Panc1 (cell line): ENCODE measurements around the gene ZNF236. TPM values are rescaled to one million over a fixed set of nuclear protein-coding genes. Genes with fewer than 3 reads are reported as not detected.

Experiments
- ATAC-seq: fragments of 200-7000 bp; cut with Tn5 transposase; 2 replicates; pipeline ENCODE4 v1.9.1; 2020; ENCODE audit warnings: mild to moderate bottlenecking, moderate library complexity
- BruUV-seq: library from RNA; stranded (reverse); fragments of 400-500 nt; replicated peaks from 2 replicates; lab custom pipeline; 2021; lab: Mats Ljungman, UMichigan
- CTCF ChIA-PET: fragments of 300-600 bp; sonication (Branson Sonifier 250); formaldehyde crosslinking; loops from one replicate; lab custom pipeline; 2022; ENCODE audit warnings: antibody characterized with exemption; lab: Charles Lee
- POLR2A ChIA-PET: fragments of 300-600 bp; sonication (Branson Sonifier 250); formaldehyde crosslinking; loops from one replicate; lab custom pipeline; 2022; ENCODE audit warnings: antibody characterized with exemption; lab: Charles Lee
- DNase-seq: peaks from one replicate; pipeline ENCODE4 v3.0.0-alpha.2; 2010; ENCODE audit warnings: low read depth, low spot score
- H3K27ac ChIP-seq: 2 replicates; pipeline ENCODE4 v1.5.1; 2011; ENCODE audit warnings: mild to moderate bottlenecking, low read length, inconsistent platforms
- H3K27me3 ChIP-seq: fragments of 200-500 bp; sonication (Bioruptor generic); 2 replicates; pipeline ENCODE4 v1.6.0; 2014; ENCODE audit warnings: low read length, inconsistent platforms; ENCODE audit not compliant: control insufficient read depth, insufficient read depth
- H3K36me3 ChIP-seq: fragments of 200-500 bp; sonication (Bioruptor generic); 2 replicates; pipeline ENCODE4 v1.5.1; 2014; ENCODE audit warnings: inconsistent platforms, mild to moderate bottlenecking, low read length, moderate library complexity; ENCODE audit not compliant: control insufficient read depth, insufficient read depth
- H3K4me1 ChIP-seq: 2 replicates; pipeline ENCODE4 v1.5.1; 2011; ENCODE audit warnings: inconsistent platforms, mild to moderate bottlenecking, low read length, moderate library complexity; ENCODE audit not compliant: control insufficient read depth, insufficient read depth
- H3K4me3 ChIP-seq, 2 experiments: 2 replicates each; pipeline ENCODE4 v1.5.1; 2011 to 2012; ENCODE audit warnings: low read depth in 2 of 2, low read length in 2 of 2, mild to moderate bottlenecking in 2 of 2, inconsistent platforms in 1 of 2, moderate library complexity in 1 of 2
- H3K9me3 ChIP-seq: fragments of 200-500 bp; sonication (Bioruptor generic); 2 replicates; pipeline ENCODE4 v1.5.1; 2014; ENCODE audit warnings: low read depth, mild to moderate bottlenecking, inconsistent platforms, low read length, moderate library complexity; ENCODE audit not compliant: control insufficient read depth, insufficient read depth
- CTCF ChIP-seq: fragments of 450-650 bp; IDR thresholded peaks from 2 replicates; pipeline ENCODE4 v1.5.1; 2017; ENCODE audit warnings: mild to moderate bottlenecking
- POLR2AphosphoS5 ChIP-seq: IDR thresholded peaks from 2 replicates; pipeline ENCODE4 v1.6.1; 2012; ENCODE audit warnings: mild to moderate bottlenecking, low read depth, low read length, moderate library complexity
- SIN3A ChIP-seq: IDR thresholded peaks from 2 replicates; pipeline ENCODE4 v1.6.1; 2012; ENCODE audit warnings: low read depth, mild to moderate bottlenecking, low read length, moderate library complexity, borderline replicate concordance; ENCODE audit not compliant: insufficient read depth
- TCF7L2 ChIP-seq: IDR thresholded peaks from 2 replicates; pipeline ENCODE4 v1.6.1; 2011; ENCODE audit warnings: mild to moderate bottlenecking, low read depth, low read length, inconsistent platforms
- in situ Hi-C: cut with HindIII; loops from 2 replicates; pipeline ENCODE4 v1.10.0; 2016; ENCODE audit warnings: low sequenced_read_pairs, low pct_unique_long_range_greater_than_20kb
- intact Hi-C: fragments of 100-400 bp; cut with micrococcal nuclease; formaldehyde crosslinking; loops from one replicate; pipeline ENCODE4 v1.10.0; 2022; ENCODE audit not compliant: unreplicated experiment
- total RNA-seq: library from RNA; stranded (reverse); gene quantifications from one replicate; pipeline ENCODE4 v1.2.1, GENCODE V29; 2021; ENCODE audit not compliant: unreplicated experiment
- TF ChIP-seq, protein P1 (sequence below), 2 experiments: IDR thresholded peaks; 2 replicates each; pipeline ENCODE4 v1.6.1; 2011 to 2012; ENCODE audit warnings: low read depth in 2 of 2, control low read depth in 1 of 2, low read length in 1 of 2, mild to moderate bottlenecking in 1 of 2, moderate library complexity in 1 of 2; ENCODE audit not compliant: insufficient read depth in 1 of 2

Gene ZNF236
- total RNA-seq, 1 experiment from 2014 or later: 32.2 TPM

DNA sequence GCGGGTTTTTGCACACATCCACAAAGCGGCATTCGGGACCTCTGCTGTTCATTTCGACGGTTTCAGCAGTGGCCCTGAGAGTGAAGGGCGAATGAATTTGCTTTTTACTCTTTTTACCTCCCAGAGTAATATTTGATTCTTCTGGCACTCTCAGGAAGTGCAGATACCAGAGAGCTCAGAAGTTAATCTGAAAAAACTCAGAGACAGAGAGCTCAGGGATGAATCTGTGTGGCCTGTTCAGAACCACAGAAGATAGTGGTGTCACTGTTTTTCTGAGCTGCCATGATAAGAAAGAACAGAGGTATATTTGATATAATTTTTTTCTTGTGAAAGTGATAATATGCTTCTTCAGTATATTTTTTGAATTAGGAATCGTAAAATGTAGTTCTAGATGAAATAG lies 181.0 kb downstream of the ZNF236 start:
- intact Hi-C loops: no loop called here
- in situ Hi-C loops: no loop called here
- Histone ChIP-seq H3K27me3 (no peaks in the 10 kb centered on the region), H3K27ac (no peak overlapping the region), H3K4me1 (peaks cover 8% of the 10 kb centered on the region; the same call in 1 of the 2 replicates), H3K4me3 (no peak overlapping the region), H3K9me3 (no peaks in the 10 kb centered on the region), H3K36me3 (no peaks in the 10 kb centered on the region)
- no peak for DNase-seq
- no TSS peak for BruUV-seq
- no peak for ATAC-seq
- ChIA-PET POLR2A (no interaction called here), CTCF (no interaction called here)
- TF ChIP-seq TCF7L2 (no peak), CTCF (no peak)

DNA sequence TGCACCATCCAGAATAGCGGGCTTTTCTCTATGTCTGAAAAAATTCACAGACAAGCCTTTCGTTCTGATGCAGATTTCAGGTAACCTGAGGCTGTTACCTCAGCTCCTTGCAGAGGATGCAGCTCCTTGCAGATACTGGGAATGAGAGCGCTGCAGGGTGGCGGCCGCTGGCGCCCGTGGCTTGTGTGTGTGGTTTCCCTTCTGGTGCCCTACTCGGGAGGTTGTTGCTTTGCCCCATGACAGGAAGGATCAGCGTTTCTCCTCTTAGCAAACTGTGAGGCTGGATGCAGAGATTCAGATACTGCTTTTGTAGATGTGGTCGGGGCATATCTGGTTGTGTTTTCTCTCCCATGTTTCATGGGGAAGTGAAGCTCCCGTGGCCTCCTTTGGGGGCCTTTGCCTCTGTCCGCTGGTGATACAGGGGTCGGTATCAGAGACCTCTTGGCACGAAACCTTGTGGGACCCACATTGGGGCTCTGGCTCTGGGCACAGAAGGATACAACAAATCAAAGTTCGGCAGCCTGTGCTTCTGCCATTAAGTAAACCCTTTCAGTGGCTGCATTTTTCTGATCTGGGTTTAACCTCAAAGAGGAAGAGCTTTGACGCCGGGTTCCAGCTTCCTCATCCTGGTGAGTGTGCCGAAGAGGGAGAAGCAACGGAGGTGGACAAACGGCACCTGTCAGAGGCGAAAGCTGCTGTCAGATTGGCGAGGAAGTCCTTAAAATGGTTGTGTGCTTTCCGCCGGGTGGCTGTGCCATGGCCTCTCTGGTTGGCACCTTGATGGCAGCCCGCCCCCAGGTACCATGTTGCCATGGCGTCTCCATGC lies 182.4 kb downstream of the ZNF236 start:
- TF ChIP-seq POLR2AphosphoS5: no peak
- TF ChIP-seq CTCF: no peak
- no peak for TF ChIP-seq TCF7L2
- no peak for TF ChIP-seq SIN3A
- TF ChIP-seq, protein P1, sequence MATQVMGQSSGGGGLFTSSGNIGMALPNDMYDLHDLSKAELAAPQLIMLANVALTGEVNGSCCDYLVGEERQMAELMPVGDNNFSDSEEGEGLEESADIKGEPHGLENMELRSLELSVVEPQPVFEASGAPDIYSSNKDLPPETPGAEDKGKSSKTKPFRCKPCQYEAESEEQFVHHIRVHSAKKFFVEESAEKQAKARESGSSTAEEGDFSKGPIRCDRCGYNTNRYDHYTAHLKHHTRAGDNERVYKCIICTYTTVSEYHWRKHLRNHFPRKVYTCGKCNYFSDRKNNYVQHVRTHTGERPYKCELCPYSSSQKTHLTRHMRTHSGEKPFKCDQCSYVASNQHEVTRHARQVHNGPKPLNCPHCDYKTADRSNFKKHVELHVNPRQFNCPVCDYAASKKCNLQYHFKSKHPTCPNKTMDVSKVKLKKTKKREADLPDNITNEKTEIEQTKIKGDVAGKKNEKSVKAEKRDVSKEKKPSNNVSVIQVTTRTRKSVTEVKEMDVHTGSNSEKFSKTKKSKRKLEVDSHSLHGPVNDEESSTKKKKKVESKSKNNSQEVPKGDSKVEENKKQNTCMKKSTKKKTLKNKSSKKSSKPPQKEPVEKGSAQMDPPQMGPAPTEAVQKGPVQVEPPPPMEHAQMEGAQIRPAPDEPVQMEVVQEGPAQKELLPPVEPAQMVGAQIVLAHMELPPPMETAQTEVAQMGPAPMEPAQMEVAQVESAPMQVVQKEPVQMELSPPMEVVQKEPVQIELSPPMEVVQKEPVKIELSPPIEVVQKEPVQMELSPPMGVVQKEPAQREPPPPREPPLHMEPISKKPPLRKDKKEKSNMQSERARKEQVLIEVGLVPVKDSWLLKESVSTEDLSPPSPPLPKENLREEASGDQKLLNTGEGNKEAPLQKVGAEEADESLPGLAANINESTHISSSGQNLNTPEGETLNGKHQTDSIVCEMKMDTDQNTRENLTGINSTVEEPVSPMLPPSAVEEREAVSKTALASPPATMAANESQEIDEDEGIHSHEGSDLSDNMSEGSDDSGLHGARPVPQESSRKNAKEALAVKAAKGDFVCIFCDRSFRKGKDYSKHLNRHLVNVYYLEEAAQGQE (IDR thresholded peaks at IDR 0.05; ENCODE audit: insufficient read depth in 1 of 2, low read depth in 2 of 2, low read length in 1 of 2): no peak
- ChIA-PET POLR2A (no interaction called here), CTCF (interaction anchor here (1.1 kb wide), 1 partner anchor 19 kb away, joined by 3 read pairs; no protein-coding TSS in a partner anchor)
- ATAC-seq (no peak), DNase-seq (no peak)
- no TSS peak for BruUV-seq
- intact Hi-C loops (no loop called here), in situ Hi-C loops (no loop called here)
- Histone ChIP-seq H3K27ac (no peak overlapping the region), H3K27me3 (no peaks in the 10 kb centered on the region), H3K4me3 (no peak overlapping the region), H3K36me3 (no peaks in the 10 kb centered on the region), H3K9me3 (no peaks in the 10 kb centered on the region), H3K4me1 (peaks cover 8% of the 10 kb centered on the region; the same call in 1 of the 2 replicates)
